ENCODE results near the gene DAPP1.
A peak's percentile ranks its signal among the peaks of the same experiment; 100 is the strongest.

Gene DAPP1

DNA sequence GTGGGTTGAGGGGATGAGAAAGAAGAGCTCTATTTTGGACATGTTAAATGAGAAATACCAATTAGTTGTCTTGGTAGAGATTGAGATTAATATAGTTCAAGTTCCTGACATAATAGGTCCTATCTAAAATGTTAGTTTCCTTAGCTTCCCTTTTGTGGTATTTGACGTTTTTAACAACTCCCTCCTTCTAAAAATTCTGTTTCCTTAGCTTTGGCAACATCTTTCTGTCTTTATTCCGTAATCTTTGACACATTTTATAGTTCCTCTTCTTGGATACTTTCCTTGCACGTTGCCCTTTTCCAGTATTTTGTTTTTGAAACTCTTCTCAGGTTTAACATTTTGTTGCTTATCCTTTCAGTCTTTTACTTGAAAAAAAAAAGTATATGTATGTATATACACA is 40.7 kb downstream of the DAPP1 start:
- DNase-seq, result no peak

- DNase-seq, result no peak
Measured at GRCh38 chr4:99859618-99860017, 43.0 kb downstream of the DAPP1 start.

GRCh38 chr4:99860521-99860920 is 43.9 kb downstream of the DAPP1 start:
- DNase-seq, result no peak

- DNase-seq, result peak; percentile 22
Measured at GRCh38 chr4:99861120-99861905, 44.7 kb downstream of the DAPP1 start.

- DNase-seq, result no peak
Measured at GRCh38 chr4:99863804-99864203, 47.2 kb downstream of the DAPP1 start.

- peak; percentile 43 for DNase-seq
Measured at GRCh38 chr4:99868126-99868596, 51.5 kb downstream of the DAPP1 start.

- DNase-seq, result no peak
Measured at GRCh38 chr4:99872570-99872969, 55.9 kb downstream of the DAPP1 start.

GRCh38 chr4:99875071-99875470 is 58.4 kb downstream of the DAPP1 start:
- no peak for DNase-seq

GRCh38 chr4:99876946-99877345 is 60.3 kb downstream of the DAPP1 start:
- no peak for DNase-seq

- DNase-seq, result no peak
Measured at GRCh38 chr4:99878604-99879003, 62.0 kb downstream of the DAPP1 start.

- no peak for DNase-seq
Measured at GRCh38 chr4:99879458-99879857, 62.8 kb downstream of the DAPP1 start.

DNA sequence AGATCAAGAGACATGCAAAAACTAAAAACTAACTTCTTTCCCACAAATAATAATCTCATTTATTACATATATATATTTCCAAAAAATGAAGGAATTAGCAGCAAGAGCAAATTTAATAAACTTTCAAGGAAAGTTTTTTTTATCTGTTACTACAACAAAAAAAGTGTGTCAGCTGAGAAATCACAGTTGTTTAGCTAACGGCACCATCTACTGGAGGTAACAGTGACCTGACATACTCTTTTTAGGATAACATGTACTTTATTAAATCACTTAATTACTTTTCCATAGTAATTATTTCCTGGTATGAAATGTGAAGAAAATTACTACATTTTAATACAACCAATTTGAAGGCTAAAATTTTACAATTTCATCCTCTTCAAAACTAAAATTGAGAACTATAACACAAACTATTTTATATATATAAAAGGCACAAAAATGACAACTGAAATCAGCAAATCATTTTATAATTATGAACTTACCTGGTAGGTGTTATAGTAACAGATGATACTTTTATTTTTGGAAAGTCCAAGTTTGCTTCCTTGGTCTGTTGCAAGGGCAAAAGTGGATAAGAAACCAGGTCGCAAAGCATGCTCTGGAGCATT is 68.5 kb downstream of the DAPP1 start:
- peak; percentile 12 for DNase-seq

DNA sequence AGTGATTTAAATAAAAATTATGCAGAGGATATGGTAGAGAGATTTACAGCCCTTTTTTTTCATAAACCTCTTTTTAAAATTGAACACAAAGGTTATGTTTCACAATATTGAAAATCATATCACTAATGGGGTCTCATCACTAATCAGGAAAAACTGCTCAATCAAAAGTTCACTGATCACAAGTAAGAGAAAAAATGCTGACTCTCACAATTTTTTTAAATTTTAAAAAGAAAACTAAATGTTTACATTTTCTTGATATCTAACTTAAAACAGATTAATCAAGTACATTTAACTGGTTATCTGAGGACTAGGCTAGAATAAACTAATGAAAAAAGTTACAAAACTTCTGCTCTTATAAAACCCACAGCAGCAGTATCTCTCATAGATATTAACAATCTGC is 69.1 kb downstream of the DAPP1 start:
- DNase-seq, result no peak

DNA sequence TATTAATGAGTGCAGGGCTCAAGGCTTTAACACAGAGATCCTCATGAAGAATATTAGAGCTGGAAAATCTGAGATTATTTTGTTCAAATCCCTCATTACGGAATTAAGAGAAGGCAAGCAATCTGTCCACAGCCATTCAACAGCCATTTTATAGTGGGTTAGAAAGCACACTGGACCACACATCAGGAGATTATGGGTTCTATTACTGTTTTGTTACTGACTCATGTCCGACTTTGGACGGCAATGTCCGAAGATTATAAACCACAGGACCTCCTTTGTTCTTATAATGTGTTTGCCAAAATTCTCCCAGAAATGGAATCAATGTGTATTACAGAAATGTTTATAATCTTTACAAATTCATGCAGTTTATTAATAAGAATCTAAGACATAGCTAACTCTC is 69.5 kb downstream of the DAPP1 start:
- DNase-seq, result no peak

DNA sequence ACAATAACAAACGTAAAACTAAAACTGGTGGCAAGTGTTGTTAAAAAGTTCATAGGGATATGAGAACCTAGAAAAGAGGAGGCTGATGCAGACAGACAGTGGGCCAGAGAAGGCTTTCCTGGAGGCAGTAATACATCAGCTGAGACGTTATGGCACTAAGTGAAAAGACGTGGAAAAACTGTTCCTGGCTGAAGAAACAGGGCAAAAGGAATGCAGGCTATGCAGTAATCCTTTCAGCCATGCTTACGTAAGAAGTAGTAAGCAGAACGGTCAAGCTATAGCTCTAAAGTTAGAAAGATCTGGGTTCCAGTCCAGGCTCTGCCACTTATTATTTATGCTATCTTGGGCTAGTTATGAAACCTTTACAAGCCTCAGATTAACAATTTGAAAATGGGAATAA is 71.2 kb downstream of the DAPP1 start:
- no peak for DNase-seq

GRCh38 chr4:99891351-99891750 is 74.7 kb downstream of the DAPP1 start:
- no peak for DNase-seq

- no peak for DNase-seq
Measured at GRCh38 chr4:99893029-99893428, 76.4 kb downstream of the DAPP1 start.

DNA sequence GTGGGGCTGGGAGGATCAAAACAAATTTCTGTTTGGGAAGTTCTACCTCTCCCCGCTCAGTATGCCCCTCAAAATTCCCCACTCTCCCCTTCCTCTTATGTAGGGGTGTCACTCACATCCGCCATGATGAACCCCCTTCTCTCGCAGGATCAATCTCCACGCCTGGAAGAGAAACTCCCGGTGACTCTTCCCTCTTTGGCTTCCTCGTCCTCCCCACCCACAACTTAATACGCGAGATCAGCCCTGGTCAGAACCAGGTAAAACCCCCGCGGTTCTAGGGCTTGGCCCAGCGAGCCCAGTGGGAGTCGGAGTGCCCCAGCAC is 77.2 kb downstream of the DAPP1 start:
- DNase-seq, result no peak

DNA sequence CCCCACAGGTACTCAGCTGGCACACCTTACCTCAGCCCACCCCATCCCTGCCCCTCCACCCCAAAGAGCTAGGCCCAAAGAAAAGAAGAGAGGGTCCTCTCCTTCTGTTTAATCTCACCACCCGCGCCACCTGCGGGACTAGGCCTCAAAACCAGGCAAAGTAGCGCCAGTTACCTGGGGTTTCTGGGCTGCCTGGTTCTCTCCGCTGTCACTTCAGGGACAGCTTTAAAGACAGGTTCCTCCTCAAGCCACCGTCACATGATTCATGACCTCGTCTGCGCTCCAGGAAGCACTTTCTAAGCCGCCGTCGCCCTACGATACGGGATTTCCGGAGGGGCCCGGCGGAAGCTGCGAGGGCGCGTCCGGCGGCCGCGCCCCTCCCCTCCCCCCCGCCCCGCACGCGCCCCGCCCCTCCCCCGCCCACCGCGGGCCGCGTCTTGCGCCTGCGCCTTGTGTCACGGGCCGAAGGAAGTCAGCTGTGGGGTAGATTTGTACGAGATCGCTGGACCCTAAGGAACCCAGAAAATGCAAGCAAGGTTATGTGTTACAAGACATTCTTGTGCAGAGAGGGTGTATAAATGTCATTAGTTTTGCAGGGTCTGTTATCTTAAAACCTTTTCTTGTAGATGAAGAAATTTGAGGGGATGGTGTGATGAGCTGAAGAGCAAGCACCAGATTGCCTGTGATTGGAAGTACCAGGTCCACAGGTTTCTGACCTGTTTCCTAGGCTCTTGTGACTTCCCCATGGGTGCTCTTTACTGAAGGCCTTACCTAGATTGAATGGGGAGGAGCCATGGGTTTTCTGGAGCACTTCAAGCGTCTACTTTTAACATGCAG is 77.8 kb downstream of the DAPP1 start, which contains the start of gene LAMTOR3:
LAMTOR3 (minus strand) TSS at position 267 of the 837 bp plus-strand sequence. CDS start 464 bp downstream, outside the sequence.
- peak; percentile 90 for DNase-seq

- DNase-seq, result no peak
Measured at GRCh38 chr4:99894998-99895397, 78.4 kb downstream of the DAPP1 start.

GRCh38 chr4:99915449-99915848 is 98.8 kb downstream of the DAPP1 start:
- no peak for DNase-seq

- no peak for DNase-seq
Measured at GRCh38 chr4:99917575-99917974, 100.9 kb downstream of the DAPP1 start.

DNA sequence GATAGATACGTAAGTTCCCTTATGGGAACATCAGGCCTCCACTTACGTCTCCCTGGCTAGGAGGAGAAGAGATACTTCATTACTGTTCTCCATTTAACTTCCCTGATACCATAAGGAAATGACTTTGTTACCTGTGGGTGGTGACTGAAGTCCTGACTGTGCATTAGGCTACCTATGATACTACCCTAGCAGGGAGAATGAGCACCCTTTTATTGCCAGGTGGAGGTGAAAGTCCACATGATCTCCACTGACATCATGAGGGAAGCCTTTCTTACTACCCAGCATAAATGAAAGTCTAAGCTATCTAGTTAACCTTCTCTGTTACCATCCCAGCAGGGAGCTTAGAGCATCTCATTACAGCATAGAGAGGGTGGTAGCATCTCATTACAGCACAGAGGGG is 102.0 kb downstream of the DAPP1 start:
- DNase-seq, result no peak

Data from stimulated activated CD4-positive, alpha-beta T cell treated with anti-CD3 and anti-CD28 coated beads, Interleukin-15, amount 100 ng/mL, for 24 hours (primary cell).